SK-N-SH (cell line): ENCODE results near the gene SDHAF4.

Source experiments
- FOSL2 ChIP-seq: IDR thresholded peaks from 2 replicates; pipeline ENCODE4 v1.4.0; 2012; ENCODE audit warnings: low read depth, mild to moderate bottlenecking, moderate library complexity, borderline replicate concordance
- FOXM1 ChIP-seq: IDR thresholded peaks from 2 replicates; pipeline ENCODE4 v1.4.0; 2012; ENCODE audit warnings: low read depth, mild to moderate bottlenecking
- JUND ChIP-seq: IDR thresholded peaks from 2 replicates; pipeline ENCODE4 v1.4.0; 2012
- MXI1 ChIP-seq: IDR thresholded peaks from 2 replicates; pipeline ENCODE4 v1.6.1; 2012; ENCODE audit warnings: mild to moderate bottlenecking, low read depth, low read length, improper control_type of control experiment
- POLR2AphosphoS5 ChIP-seq: IDR thresholded peaks from 2 replicates; pipeline ENCODE4 v1.6.1; 2012; ENCODE audit warnings: low read depth, low read length
- RCOR1 ChIP-seq: fragments of 150-350 bp; IDR thresholded peaks from 2 replicates; pipeline ENCODE4 v1.6.1; 2017; ENCODE audit warnings: antibody characterized with exemption, low read length
- SIN3A ChIP-seq: IDR thresholded peaks from 2 replicates; pipeline ENCODE4 v1.6.1; 2012; ENCODE audit warnings: low read depth, mild to moderate bottlenecking, low read length, moderate library complexity, borderline replicate concordance
- SMC3 ChIP-seq: IDR thresholded peaks from 2 replicates; pipeline ENCODE4 v1.6.1; 2012; ENCODE audit warnings: low read depth, low read length, improper control_type of control experiment
- TF ChIP-seq, protein P1 (sequence below): IDR thresholded peaks from 2 replicates; pipeline ENCODE4 v1.6.1; 2012; ENCODE audit warnings: mild to moderate bottlenecking, low read depth, low read length, moderate library complexity
- TF ChIP-seq, protein P2 (sequence below): fragments of 200-600 bp; sonication (generic); IDR thresholded peaks from 2 replicates; pipeline ENCODE4 v1.6.1; 2017; ENCODE audit warnings: antibody characterized with exemption, mild to moderate bottlenecking, moderate library complexity
- TF ChIP-seq, protein P3 (sequence below): fragments of 150-350 bp; IDR thresholded peaks from 2 replicates; pipeline ENCODE4 v1.6.1; 2016; ENCODE audit warnings: mild to moderate bottlenecking, low read depth, low read length
- TF ChIP-seq, protein P4 (sequence below): IDR thresholded peaks from 2 replicates; pipeline ENCODE4 v1.4.0; 2012; ENCODE audit warnings: low read depth, borderline replicate concordance
- TF ChIP-seq, protein P5 (sequence below): IDR thresholded peaks from 2 replicates; pipeline ENCODE4 v1.4.0; 2012; ENCODE audit warnings: low read depth, borderline replicate concordance

DNA sequence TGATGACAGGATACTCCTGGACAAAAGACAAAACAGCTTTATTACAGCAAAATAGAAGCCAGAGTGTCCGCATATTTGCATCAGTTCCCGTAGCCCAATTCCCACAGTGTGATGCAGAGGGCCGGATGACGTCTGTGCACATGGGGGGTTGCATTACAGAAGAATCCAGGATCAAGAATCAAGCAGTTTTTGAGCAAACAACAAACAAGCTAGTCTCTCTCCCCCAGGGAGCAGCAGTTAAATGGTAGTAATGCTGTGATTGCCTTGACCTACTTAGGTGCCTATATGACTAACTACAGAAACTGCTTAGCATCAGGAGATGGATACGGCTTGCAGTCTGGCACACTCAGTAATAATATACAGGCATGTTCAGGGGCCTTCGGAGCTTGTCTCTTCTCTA lies 3.2 kb upstream of the SDHAF4 start:
- TF ChIP-seq JUND (no peak), POLR2AphosphoS5 (no peak), SMC3 (no peak), RCOR1 (no peak), MXI1 (no peak), FOSL2 (no peak), FOXM1 (no peak), SIN3A (no peak)
- TF ChIP-seq, protein P1, sequence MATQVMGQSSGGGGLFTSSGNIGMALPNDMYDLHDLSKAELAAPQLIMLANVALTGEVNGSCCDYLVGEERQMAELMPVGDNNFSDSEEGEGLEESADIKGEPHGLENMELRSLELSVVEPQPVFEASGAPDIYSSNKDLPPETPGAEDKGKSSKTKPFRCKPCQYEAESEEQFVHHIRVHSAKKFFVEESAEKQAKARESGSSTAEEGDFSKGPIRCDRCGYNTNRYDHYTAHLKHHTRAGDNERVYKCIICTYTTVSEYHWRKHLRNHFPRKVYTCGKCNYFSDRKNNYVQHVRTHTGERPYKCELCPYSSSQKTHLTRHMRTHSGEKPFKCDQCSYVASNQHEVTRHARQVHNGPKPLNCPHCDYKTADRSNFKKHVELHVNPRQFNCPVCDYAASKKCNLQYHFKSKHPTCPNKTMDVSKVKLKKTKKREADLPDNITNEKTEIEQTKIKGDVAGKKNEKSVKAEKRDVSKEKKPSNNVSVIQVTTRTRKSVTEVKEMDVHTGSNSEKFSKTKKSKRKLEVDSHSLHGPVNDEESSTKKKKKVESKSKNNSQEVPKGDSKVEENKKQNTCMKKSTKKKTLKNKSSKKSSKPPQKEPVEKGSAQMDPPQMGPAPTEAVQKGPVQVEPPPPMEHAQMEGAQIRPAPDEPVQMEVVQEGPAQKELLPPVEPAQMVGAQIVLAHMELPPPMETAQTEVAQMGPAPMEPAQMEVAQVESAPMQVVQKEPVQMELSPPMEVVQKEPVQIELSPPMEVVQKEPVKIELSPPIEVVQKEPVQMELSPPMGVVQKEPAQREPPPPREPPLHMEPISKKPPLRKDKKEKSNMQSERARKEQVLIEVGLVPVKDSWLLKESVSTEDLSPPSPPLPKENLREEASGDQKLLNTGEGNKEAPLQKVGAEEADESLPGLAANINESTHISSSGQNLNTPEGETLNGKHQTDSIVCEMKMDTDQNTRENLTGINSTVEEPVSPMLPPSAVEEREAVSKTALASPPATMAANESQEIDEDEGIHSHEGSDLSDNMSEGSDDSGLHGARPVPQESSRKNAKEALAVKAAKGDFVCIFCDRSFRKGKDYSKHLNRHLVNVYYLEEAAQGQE = no peak
- TF ChIP-seq, protein P2, sequence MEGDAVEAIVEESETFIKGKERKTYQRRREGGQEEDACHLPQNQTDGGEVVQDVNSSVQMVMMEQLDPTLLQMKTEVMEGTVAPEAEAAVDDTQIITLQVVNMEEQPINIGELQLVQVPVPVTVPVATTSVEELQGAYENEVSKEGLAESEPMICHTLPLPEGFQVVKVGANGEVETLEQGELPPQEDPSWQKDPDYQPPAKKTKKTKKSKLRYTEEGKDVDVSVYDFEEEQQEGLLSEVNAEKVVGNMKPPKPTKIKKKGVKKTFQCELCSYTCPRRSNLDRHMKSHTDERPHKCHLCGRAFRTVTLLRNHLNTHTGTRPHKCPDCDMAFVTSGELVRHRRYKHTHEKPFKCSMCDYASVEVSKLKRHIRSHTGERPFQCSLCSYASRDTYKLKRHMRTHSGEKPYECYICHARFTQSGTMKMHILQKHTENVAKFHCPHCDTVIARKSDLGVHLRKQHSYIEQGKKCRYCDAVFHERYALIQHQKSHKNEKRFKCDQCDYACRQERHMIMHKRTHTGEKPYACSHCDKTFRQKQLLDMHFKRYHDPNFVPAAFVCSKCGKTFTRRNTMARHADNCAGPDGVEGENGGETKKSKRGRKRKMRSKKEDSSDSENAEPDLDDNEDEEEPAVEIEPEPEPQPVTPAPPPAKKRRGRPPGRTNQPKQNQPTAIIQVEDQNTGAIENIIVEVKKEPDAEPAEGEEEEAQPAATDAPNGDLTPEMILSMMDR = no peak
- TF ChIP-seq, protein P3, sequence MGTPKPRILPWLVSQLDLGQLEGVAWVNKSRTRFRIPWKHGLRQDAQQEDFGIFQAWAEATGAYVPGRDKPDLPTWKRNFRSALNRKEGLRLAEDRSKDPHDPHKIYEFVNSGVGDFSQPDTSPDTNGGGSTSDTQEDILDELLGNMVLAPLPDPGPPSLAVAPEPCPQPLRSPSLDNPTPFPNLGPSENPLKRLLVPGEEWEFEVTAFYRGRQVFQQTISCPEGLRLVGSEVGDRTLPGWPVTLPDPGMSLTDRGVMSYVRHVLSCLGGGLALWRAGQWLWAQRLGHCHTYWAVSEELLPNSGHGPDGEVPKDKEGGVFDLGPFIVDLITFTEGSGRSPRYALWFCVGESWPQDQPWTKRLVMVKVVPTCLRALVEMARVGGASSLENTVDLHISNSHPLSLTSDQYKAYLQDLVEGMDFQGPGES = no peak
- TF ChIP-seq, protein P4, sequence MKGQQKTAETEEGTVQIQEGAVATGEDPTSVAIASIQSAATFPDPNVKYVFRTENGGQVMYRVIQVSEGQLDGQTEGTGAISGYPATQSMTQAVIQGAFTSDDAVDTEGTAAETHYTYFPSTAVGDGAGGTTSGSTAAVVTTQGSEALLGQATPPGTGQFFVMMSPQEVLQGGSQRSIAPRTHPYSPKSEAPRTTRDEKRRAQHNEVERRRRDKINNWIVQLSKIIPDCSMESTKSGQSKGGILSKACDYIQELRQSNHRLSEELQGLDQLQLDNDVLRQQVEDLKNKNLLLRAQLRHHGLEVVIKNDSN = no peak
- TF ChIP-seq, protein P5, sequence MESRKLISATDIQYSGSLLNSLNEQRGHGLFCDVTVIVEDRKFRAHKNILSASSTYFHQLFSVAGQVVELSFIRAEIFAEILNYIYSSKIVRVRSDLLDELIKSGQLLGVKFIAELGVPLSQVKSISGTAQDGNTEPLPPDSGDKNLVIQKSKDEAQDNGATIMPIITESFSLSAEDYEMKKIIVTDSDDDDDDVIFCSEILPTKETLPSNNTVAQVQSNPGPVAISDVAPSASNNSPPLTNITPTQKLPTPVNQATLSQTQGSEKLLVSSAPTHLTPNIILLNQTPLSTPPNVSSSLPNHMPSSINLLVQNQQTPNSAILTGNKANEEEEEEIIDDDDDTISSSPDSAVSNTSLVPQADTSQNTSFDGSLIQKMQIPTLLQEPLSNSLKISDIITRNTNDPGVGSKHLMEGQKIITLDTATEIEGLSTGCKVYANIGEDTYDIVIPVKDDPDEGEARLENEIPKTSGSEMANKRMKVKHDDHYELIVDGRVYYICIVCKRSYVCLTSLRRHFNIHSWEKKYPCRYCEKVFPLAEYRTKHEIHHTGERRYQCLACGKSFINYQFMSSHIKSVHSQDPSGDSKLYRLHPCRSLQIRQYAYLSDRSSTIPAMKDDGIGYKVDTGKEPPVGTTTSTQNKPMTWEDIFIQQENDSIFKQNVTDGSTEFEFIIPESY = no peak
